Brain microvascular endothelial cell (primary cell): Measurements from ENCODE around the gene MAEA.
"Not testable (repeated sequence)": the region's sequence is repeated elsewhere in the genome, so short reads cannot be mapped to it uniquely, and the experiment has no call there.

Experiments
- DNase-seq: peaks from one replicate; pipeline ENCODE4 v3.0.0-alpha.2; 2020
- H3K27ac ChIP-seq: fragments of 250-450 bp; sonication (Bioruptor Pico); 2 replicates; pipeline ENCODE4 v1.5.1; 2020; ENCODE audit warnings: mild to moderate bottlenecking, moderate library complexity
- H3K27me3 ChIP-seq: fragments of 250-450 bp; sonication (Bioruptor Pico); replicated peaks from 2 replicates; pipeline ENCODE4 v1.5.1; 2020; ENCODE audit warnings: mild to moderate bottlenecking
- H3K36me3 ChIP-seq: fragments of 250-450 bp; sonication (Bioruptor Pico); replicated peaks from 2 replicates; pipeline ENCODE4 v1.5.1; 2020; ENCODE audit warnings: mild to moderate bottlenecking
- H3K4me3 ChIP-seq: 2 replicates; pipeline ENCODE4 v1.5.1; 2011; ENCODE audit warnings: low read depth, mild to moderate bottlenecking, control low read depth, low read length, moderate library complexity
- in situ Hi-C: cut with HindIII; loops from 2 replicates; pipeline ENCODE4 v1.10.0; 2017; ENCODE audit warnings: low sequenced_read_pairs, low pct_ligation_motif_present
- TF ChIP-seq, protein P1 (sequence below): IDR thresholded peaks from 2 replicates; pipeline ENCODE4 v1.5.1; 2011; ENCODE audit warnings: low read depth, mild to moderate bottlenecking, moderate library complexity, low read length, control low read depth, inconsistent platforms; ENCODE audit errors: missing control alignments

MAEA gene

DNA sequence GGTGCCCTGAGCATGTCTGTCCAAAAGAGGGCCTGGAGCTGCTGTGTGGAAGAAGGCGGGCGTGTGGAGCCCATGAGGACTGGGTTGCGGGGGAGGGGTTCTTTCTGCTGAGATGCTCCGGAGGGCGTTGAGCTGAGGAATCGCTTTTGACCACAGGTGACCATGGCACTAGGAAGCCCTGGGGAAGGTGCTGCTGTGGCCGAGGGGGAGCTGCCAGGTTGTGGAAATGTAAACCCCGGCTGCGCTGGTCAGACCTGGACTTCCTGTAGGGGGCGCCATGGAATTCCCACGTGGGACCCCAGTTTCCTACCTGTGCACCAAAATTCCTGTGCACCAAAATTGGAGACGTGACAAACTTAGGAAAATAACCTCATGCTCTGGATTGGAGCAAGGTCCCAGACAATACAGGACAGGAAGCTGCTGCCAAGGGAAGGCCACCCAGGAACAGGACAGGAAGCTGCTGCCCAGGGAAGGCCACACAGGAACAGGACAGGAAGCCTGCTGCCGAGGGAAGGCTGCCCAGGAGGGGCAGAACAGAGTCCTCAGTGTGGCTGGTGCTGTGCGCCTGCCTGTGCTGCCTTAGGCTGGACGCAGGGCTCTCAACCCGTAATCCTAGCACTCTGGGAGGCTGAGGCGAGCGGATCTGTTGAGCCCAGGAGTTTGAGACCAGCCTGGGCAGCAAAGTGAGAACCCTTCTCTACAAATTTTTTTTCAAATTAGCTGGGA is 29.0 kb downstream of the MAEA start:
- H3K27ac ChIP-seq = no peak overlapping the region
- in situ Hi-C loops = no loop called here
- TF ChIP-seq, protein P1, sequence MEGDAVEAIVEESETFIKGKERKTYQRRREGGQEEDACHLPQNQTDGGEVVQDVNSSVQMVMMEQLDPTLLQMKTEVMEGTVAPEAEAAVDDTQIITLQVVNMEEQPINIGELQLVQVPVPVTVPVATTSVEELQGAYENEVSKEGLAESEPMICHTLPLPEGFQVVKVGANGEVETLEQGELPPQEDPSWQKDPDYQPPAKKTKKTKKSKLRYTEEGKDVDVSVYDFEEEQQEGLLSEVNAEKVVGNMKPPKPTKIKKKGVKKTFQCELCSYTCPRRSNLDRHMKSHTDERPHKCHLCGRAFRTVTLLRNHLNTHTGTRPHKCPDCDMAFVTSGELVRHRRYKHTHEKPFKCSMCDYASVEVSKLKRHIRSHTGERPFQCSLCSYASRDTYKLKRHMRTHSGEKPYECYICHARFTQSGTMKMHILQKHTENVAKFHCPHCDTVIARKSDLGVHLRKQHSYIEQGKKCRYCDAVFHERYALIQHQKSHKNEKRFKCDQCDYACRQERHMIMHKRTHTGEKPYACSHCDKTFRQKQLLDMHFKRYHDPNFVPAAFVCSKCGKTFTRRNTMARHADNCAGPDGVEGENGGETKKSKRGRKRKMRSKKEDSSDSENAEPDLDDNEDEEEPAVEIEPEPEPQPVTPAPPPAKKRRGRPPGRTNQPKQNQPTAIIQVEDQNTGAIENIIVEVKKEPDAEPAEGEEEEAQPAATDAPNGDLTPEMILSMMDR = peak; percentile 54
- no peak for DNase-seq
- peaks cover 48% of the 10 kb centered on the region for H3K36me3 ChIP-seq
- H3K27me3 ChIP-seq = no peaks in the 10 kb centered on the region
- H3K4me3 ChIP-seq = no peak overlapping the region

DNA sequence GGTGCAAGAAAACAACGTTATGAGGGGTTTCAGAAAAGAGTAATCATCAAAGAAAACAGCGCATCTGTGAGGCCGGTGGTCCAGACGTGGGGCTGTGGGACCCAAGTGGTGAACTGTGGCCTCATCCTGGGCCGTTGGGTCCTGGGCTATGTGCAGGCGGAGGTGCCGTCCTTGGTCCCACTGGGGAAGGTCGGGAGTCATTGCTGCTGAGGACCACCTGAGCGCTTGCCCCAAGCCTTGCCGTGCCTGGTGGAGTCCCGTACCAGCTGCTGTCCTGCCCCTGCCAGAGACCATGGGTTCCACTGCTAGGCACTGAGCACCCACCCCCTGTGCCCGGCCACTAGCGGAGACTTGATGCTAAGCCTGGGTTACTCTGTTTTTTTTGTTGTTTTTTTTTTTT is 31.8 kb downstream of the MAEA start:
- Histone ChIP-seq H3K36me3 (peaks cover 48% of the 10 kb centered on the region), H3K27ac (no peak overlapping the region), H3K27me3 (no peaks in the 10 kb centered on the region), H3K4me3 (no peak overlapping the region)
- in situ Hi-C loops = no loop called here
- TF ChIP-seq, protein P1 = no peak
- DNase-seq = no peak

DNA sequence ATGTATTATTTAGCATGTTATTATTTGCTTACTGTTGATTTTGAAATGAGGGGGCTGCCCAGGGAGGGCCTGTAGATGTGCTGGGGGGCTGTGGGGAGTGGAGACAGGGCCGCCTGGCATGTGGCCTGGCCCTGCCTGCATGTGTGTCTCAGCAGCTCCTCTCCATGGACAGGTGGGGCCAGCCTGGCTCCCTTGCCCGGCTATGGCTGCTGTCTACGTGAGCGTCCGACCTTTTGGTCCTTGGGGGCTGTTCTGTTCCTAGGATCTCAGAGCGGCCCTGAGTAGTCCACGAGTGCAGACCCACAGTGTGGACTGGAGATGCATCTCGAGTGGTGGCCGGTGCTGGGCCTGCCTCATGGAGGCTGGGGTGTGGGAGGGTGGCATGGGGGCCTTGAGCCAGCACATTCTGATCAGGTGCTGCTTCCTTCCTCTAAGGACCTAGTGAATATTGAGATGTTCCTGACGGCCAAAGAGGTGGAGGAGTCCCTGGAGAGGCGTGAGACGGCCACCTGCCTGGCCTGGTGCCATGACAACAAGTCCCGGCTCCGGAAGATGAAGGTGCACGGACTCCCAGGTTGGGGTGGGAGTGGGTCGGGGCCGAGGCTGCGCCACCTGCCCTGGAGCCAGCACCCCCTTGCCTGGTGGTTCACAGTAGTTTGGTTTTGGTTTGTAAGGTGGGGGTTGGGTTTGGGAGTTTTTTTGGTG is 32.4 kb downstream of the MAEA start:
- TF ChIP-seq, protein P1 = no peak
- no peaks in the 10 kb centered on the region for H3K27me3 ChIP-seq
- H3K27ac ChIP-seq = no peak overlapping the region
- in situ Hi-C loops = no loop called here
- DNase-seq = no peak
- H3K4me3 ChIP-seq = no peak overlapping the region
- peaks cover 49% of the 10 kb centered on the region for H3K36me3 ChIP-seq

DNA sequence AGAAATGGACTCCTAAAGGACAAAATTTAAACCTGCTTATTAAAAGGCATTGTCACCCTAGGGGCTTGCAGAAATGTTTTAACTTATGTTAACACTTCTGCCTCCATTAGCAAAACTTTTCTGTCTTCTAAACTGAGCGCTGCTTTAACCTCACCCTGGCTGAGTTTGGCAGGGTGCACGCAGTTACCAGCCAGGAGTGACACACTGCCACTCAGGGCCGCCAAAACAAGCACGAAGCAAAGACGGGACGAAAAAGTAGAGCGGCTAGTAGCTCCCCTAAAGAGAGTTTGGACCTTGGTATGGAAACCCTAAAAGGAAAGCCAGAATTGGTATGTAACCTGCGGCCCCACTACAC is 33.6 kb downstream of the MAEA start:
- Histone ChIP-seq H3K27ac (peak overlapping the region; percentile 80), H3K36me3 (peaks cover 51% of the 10 kb centered on the region), H3K27me3 (no peaks in the 10 kb centered on the region), H3K4me3 (no peak overlapping the region)
- TF ChIP-seq, protein P1 = no peak
- DNase-seq = no peak
- in situ Hi-C loops = no loop called here

DNA sequence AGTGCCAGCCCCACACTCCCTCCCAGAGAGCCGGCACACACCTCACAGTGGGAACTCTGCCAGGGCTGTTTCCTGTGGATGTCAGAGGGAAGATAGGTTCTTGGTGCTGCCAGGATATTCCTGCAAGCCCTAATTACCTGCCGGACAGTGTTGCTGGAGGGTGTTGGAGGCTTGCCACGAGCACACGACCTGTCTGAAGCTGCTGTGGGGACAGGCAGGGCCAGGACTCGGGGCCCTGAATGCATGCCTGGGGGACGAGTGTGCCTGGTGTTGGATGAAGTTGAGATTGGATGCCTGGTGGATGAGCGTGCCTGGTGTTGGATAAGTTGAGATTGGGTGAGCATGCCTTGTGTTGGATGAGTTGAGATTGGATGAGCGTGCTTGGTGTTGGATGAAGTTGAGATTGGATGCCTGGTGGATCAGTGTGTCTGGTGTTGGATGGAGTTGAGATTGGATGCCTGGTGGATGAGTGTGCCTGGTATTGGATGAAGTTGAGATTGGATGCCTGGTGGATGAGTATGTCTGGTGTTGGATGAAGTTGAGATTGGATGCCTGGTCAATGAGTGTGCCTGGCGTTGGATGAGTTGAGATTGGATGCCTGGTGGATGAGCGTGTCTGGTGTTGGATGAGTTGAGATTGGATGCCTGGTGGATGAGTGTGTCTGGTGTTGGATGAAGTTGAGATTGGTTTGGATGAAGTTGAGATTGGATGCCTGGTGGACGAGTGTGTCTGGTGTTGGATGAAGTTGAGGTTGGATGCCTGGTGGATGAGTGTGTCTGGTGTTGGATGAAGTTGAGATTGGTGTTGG is 34.1 kb downstream of the MAEA start:
- peak; percentile 95 for DNase-seq
- H3K27ac ChIP-seq = peak overlapping the region; percentile 80
- H3K27me3 ChIP-seq = no peaks in the 10 kb centered on the region
- in situ Hi-C loops = no loop called here
- H3K36me3 ChIP-seq = peaks cover 51% of the 10 kb centered on the region
- no peak overlapping the region for H3K4me3 ChIP-seq
- TF ChIP-seq, protein P1 = no peak

DNA sequence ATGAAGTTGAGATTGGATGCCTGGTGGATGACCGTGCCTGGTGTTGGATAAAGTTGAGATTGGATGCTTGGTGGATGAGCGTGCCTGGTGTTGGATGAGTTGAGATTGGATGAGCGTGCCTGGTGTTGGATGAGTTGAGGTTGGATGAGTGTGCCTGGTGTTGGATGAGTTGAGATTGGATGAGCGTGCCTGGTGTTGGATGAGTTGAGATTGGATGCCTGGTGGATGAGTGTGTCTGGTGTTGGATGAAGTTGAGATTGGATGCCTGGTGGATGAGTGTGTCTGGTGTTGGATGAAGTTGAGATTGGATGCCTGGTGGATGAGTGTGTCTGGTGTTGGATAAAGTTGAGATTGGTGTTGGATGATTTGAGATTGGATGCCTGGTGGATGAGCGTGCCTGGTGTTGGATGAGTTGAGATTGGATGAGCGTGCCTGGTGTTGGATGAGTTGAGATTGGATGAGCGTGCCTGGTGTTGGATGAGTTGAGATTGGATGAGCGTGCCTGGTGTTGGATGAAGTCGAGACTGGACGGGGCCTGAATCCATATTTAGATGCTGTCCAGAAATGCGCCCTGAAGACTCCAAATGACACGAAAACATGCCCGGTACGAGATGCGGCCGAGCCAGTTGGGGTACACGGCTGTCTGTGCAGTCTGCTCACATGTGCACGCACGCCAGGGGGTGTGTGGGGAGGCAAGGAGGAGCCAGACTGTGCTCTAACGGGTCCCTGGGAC is 34.9 kb downstream of the MAEA start:
- H3K4me3 ChIP-seq, H3K27me3 ChIP-seq, DNase-seq, in situ Hi-C loops: not testable (repeated sequence)
- H3K27ac ChIP-seq = peak overlapping the region; percentile 80
- H3K36me3 ChIP-seq = peaks cover 52% of the 10 kb centered on the region
